GM18868 (cell line): Measurements from ENCODE around the gene APIP.

Experiments used
- ATAC-seq: cut with Tn5 transposase; IDR thresholded peaks from one replicate; pipeline ENCODE4 v1.9.1; 2021; ENCODE audit warnings: mild to moderate bottlenecking, moderate library complexity; ENCODE audit not compliant: unreplicated experiment

The APIP gene, protein sequence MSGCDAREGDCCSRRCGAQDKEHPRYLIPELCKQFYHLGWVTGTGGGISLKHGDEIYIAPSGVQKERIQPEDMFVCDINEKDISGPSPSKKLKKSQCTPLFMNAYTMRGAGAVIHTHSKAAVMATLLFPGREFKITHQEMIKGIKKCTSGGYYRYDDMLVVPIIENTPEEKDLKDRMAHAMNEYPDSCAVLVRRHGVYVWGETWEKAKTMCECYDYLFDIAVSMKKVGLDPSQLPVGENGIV

DNA sequence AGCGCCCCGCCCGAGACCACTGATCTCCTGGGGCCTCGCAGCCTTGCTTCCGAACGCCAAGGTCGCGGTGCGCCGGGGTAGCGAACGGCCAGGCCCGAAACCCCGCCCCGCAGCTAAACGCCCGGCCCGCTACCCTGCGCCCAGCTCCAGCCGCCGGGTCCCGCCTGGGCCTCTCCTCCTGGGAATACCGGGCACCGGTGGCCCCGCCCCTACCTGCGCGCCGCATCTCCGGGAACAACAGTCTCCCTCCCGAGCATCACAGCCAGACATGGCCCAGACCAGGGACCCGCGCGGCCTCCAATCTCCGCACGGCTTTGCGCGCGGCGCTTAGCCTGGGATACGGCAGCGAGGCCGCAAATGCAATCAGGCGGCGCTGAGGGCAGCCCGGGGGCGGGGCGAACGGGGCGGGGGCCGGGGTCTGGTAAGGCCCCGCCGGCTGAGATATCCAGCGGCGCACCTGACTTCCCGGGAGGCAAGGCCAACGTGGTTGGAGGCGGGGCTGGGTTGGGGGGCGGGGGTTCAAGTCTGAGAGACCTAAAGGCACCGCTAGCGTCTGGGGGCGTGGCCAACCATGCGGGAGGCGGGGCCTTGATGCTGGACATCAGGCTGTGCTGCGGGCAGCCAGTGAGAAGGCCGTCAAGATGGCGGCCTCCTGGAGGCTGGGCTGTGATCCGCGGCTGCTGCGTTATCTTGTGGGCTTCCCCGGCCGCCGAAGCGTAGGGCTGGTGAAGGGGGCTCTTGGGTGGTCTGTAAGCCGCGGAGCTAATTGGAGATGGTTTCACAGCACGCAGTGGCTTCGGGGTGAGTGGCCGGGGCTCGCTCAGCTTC, at the start of gene APIP, which contains the start of gene PDHX:
Gene APIP, minus strand, starts transcription at position 365 of the 828 bp plus-strand sequence. Its CDS starts 95 bp downstream, at position 270.
Gene PDHX, plus strand, starts transcription at position 604 of the 828 bp plus-strand sequence. Its CDS starts 38 bp downstream, at position 642.
- ATAC-seq = peak; percentile 94

- no peak for ATAC-seq
These were observed 48.6 kb upstream of the APIP start for GRCh38 chr11:34964610-34965331.

- ATAC-seq = no peak
These were observed 47.2 kb upstream of the APIP start for GRCh38 chr11:34963351-34963750.

GRCh38 chr11:34962034-34962433, 45.9 kb upstream of the APIP start:
- no peak for ATAC-seq

- ATAC-seq = no peak
These were observed 44.1 kb upstream of the APIP start for GRCh38 chr11:34960277-34960676.

DNA sequence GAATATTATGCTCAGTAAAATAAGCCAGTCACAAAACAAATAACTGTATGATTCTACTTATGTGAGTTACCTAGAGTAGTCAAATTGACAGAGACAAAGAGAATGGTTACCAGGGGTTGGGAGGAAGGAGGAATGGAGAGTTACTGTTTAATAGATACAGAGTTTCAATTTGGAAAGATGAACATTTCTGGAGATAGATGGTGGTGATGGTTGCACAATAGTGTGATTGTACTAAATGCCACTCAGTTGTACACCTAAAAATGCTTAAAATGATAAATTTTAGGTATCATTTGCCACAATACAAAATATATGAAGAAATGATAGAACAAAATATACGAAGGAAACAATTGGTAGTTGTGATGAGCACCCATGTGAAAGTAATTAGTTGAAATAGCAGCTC, 43.6 kb upstream of the APIP start:
- no peak for ATAC-seq

- no peak for ATAC-seq
These were observed 41.4 kb upstream of the APIP start for GRCh38 chr11:34957606-34958005.

- ATAC-seq = no peak
These were observed 41.0 kb upstream of the APIP start for GRCh38 chr11:34957206-34957605.

GRCh38 chr11:34953955-34954354, 37.8 kb upstream of the APIP start:
- ATAC-seq = no peak

- ATAC-seq = no peak
These were observed 32.5 kb upstream of the APIP start for GRCh38 chr11:34948696-34949095.

DNA sequence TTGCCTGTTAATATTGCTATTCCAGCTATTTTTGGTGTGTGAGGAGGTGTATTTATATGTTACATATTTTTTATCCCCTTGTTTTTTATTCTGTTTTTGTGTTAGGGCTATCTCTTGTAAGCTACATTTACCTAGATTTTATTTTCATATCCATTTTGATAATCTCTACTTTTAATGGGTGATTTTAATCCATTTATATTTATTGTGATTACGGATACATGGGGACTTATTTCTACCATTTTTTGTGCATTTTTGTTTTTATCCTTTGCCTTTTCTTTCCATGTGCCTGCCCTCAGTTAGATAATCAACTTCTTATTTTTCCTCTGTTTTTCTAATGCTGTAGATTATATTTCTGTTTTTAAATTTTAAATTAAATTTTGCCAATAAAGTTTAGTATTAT, 28.5 kb upstream of the APIP start:
- no peak for ATAC-seq

- no peak for ATAC-seq
These were observed 25.5 kb upstream of the APIP start for GRCh38 chr11:34941688-34942087.

- no peak for ATAC-seq
These were observed 24.0 kb upstream of the APIP start for GRCh38 chr11:34940026-34940677.

DNA sequence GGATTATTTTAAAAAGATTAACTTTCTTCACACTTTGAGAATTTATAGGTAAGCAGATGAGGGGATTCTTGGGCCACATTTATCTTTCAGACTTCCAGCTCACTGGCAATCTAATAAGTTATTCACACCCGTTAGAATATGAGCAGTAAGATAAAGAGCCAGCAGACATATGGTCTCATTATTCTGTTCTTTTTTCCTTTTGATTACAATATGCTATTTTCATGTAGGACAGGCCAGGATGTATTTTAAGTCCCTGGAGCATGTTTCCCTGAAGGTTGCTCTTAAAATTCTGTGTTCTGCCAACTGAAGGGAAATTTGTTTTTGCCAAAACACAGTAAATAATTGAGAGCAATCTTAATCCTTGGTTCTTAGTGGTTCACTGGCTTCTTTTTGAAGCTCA, 22.4 kb upstream of the APIP start:
- ATAC-seq = no peak

GRCh38 chr11:34936945-34937629, 20.9 kb upstream of the APIP start:
- ATAC-seq = no peak

GRCh38 chr11:34929794-34930763, 13.9 kb upstream of the APIP start:
- ATAC-seq = no peak

DNA sequence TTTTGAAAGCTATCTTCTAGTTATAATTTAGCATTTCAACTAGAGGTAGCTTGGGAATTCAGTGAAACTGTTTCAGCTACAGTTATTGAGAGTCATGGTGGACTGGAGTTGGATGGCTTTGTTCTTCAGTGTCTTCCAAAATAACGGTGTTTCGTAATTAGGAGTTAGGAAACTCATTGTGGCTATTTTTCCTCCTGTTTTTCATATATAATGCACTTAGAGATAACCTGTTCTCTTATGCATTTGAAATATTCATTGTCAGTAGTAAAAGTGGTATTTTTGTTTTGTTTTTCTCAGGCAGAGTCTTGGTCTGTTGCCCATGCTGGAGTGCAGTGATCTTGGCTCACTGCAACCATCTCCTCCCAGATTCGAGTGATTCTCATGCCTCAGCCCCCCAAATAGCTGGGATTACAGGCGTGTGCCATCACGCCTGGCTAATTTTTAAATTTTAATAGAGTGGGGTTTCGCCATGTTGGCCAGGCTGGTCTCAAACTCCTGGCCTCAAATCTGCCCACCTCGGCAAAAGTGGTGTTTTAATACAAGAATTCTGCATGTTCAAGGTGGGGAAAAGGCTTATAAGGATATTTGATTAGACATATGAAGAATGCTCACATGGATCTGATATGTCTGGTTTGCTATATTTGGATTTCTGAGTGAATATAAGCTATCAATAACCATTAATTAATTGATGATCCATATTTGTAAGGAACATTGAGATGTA, 12.9 kb upstream of the APIP start:
- ATAC-seq = no peak

DNA sequence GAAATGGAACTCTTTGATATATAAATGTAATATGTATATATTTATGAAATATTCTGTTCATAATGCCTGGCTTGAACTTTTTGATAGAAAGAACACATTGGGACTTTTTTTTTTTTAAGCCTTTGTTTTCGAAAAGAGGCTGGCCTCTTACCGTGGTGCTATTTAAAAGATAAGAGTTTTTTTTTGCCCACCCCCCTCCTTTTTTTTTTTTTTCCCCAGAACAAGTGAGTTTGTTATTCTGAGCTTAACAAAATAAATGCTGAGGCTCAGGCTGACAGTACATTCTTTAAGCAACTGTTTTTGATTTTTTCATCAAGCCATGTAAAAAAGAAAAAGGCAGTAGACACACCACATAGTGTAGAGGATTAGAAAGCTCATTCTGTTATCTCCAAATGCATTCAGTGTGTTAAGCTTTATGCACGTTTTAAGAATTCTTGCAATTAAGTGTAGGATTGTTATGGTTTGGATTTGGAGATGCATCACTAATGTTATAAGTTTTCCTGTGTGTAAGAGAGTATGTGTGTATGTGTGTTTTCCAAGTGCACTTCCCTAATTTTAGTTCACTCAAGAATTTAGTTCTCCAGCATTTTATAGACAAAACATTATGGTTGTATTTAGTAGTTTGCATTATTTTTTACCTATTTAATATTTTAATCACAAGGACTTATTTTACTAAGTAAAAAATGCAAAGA, 12.2 kb upstream of the APIP start:
- no peak for ATAC-seq
